Measurements from ENCODE around the gene SHC2. TPM values are rescaled to one million over a fixed set of nuclear protein-coding genes. Genes with fewer than 3 reads are reported as not detected.

SHC2 gene
- total RNA-seq, 2 experiments from 2014 or later: 0.40 to 0.53 TPM

DNA sequence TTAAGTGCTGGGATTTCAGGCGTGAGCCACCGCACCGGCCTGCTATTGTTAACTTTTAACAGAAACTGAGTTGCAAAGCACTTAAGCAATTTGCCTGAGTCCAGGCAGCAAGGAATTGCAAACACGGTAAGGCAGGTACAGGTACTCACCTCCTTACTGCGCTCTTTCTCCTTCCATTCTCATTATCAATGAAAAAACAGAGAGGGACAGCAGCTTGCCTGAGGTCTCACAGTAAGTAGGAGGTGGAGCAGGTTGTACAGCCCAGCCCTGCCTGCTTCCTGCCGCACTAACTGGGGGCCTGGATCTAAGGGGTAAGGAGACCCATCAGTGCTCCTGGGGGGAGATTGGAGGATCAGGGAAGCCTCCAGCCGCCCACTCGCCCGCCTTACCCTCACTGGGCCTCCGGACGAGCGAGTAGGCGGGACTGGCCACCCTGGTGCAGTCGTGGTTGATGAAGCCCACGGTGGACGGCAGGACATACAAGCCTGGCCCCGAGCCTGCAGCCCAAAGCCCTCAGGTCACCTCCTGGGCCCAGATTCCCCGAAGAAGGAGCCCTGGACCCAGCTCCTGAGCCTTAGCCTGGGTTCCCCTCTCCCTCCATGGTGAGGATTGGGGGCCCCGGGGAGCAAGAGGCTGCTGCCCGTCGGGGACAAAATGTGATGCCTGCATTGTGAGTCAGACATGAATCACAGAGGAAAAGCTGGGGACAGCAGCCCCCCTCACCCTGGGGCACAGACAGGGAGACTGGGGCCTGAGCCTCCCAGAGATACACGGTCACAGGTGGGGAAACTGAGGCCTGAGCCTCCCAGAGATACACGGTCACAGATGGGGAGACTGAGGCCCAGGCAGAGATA lies 11.4 kb upstream of the SHC2 start:
- DNase-seq (no peak), ATAC-seq (ENCODE audit: low read depth) (no peak)
- Mint-ChIP-seq H3K27me3 (peaks cover 2% of the 10 kb centered on the region), H3K36me3 (no peaks in the 10 kb centered on the region), H3K4me1 (no peaks in the 10 kb centered on the region), H3K4me3 (no peak overlapping the region), H3K27ac (no peak overlapping the region), H3K9me3 (no peaks in the 10 kb centered on the region)
- POLR2A ChIA-PET: no interaction called here

DNA sequence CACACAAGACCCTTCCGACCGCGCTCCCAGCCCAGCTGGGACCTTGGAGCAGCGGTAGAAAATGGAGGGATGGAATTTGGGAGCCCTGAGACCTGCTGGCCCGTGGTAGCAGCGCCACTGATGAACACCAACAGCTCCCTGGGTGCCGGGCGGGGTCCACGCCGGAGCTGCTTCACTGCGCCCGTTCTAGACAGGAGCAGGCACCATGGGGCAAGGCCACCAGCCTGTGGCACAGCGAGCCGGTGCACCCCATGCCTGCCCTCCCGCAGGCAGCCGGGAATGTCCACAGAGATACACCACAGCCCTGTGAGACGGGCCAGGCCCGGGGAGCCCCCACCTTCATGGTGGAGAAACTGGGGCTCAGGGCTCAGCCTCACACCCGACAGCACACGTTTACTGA lies 9.9 kb upstream of the SHC2 start:
- no peak overlapping the region for H3K4me3 Mint-ChIP-seq
- peaks cover 2% of the 10 kb centered on the region for H3K27me3 Mint-ChIP-seq
- no peaks in the 10 kb centered on the region for H3K4me1 Mint-ChIP-seq
- no peaks in the 10 kb centered on the region for H3K36me3 Mint-ChIP-seq
- no peak overlapping the region for H3K27ac Mint-ChIP-seq
- POLR2A ChIA-PET: no interaction called here
- no peaks in the 10 kb centered on the region for H3K9me3 Mint-ChIP-seq
- ATAC-seq (ENCODE audit: low read depth) (no peak), DNase-seq (no peak)

DNA sequence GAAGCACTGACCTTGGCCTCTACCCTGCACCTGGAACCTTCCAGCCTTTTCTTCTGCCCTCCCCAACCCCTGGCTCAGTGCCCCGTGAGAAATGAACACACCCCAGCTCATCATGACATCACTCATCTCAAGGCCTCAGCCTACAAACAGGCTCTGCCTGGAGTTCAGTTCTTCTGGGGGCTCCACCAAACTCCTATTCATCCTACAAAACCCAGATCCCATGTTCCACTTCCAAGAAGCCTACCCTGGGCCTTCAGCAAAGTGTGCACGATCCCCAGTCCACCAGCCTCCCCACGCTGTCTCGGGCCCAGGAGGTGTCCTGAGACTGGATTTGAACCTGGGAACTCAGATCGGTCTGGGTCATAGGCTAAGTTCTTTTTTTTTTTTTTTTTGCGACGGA lies 9.0 kb upstream of the SHC2 start:
- no peak for DNase-seq
- Mint-ChIP-seq H3K9me3 (no peaks in the 10 kb centered on the region), H3K4me3 (no peak overlapping the region), H3K27me3 (no peaks in the 10 kb centered on the region), H3K36me3 (no peaks in the 10 kb centered on the region), H3K27ac (no peak overlapping the region), H3K4me1 (no peaks in the 10 kb centered on the region)
- no peak for ATAC-seq (ENCODE audit: low read depth)
- POLR2A ChIA-PET: no interaction called here

DNA sequence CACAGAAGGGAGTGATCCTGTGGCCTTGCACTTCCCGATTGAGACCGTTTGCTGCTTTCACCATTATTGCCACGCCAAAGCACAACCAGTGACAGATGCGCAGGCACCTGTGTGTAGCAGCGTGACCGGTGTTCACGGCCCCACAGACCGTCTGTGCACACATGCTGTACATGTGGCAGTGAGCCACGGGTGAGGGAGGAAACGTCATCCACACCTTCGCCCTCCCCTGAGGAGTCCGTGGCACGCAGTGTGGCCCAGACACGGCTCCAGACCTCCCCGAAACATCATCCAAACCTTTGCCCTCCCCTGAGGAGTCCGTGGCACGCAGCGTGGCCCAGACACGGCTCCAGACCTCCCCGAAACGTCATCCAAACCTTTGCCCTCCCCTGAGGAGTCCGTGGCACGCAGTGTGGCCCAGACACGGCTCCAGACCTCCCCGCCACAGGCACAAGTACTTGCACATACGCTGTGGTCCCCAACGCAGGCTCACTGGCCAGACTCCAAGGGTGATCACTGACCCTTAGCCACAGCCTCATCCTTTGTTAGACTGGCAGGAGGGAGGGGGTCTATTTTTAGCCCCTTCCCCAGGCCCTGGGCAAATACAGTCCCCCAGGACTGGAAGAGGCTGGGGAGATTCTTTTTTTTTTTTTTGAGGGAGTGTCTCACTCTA lies 7.9 kb upstream of the SHC2 start:
- DNase-seq (no peak), ATAC-seq (ENCODE audit: low read depth) (no peak)
- Mint-ChIP-seq H3K36me3 (no peaks in the 10 kb centered on the region), H3K4me1 (no peaks in the 10 kb centered on the region), H3K9me3 (peaks cover 3% of the 10 kb centered on the region), H3K4me3 (no peak overlapping the region), H3K27me3 (peaks cover 2% of the 10 kb centered on the region), H3K27ac (no peak overlapping the region)
- POLR2A ChIA-PET: no interaction called here

DNA sequence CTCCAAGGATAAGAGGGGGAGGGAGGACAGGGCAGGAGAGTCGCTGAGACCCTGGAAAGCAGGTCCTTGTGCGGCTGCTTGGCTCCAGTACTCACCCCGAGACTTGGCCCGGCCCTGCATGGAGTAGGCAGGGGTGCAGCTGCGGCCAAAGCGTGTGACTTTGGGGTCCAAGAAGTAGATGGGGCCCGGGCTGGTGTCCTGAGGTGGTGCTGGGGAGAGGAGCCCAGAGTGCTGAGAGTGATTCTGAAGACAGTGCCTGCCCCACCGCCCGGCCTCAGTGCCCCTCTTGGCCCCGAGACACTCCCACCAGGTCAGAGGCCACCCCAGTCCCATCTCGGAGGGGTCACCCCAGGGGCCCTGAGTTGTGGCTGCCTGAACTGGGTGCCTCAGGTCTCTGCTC lies 6.7 kb upstream of the SHC2 start:
- peaks cover 6% of the 10 kb centered on the region for H3K27me3 Mint-ChIP-seq
- no peaks in the 10 kb centered on the region for H3K4me1 Mint-ChIP-seq
- H3K9me3 Mint-ChIP-seq: peaks cover 3% of the 10 kb centered on the region
- H3K27ac Mint-ChIP-seq: no peak overlapping the region
- ATAC-seq (ENCODE audit: low read depth): no peak
- no peaks in the 10 kb centered on the region for H3K36me3 Mint-ChIP-seq
- POLR2A ChIA-PET: no interaction called here
- no peak for DNase-seq
- H3K4me3 Mint-ChIP-seq: no peak overlapping the region

DNA sequence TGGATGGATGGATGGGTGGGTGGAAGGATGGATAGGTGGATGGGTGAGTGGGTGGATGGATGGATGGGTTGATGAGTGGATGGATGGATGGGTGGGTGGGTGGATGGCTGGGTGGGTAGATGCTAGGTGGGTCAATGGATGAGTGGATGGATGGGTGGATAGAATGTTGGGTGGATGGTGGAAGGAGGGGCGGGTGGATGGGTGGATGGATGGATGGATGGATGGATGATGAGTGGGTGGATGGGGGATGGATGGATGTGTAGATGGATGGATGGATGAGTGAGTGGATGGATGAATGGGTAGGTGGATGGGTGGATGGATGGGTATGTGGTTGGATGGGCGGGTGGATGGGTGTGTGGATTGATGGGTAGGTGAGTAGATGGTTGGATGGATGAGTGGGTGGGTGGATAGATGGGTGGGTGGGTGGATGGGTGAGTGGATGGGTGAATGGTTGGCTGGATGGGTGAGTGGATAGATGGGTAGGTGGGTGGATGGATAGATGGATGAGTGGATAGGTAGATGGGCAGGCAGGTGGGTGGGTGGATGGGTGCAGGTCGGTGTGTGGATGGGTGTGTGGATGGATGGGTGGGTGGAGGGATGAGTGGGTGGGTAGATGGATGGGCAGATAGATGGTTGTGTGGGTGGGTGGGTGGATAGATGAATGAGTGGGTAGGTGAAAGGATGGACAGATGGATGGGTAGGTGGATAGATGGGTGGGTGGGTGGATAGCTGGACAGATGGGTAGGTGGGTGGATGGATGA lies 4.4 kb upstream of the SHC2 start:
- Mint-ChIP-seq H3K27ac (no peak overlapping the region), H3K27me3 (peaks cover 15% of the 10 kb centered on the region), H3K4me3 (no peak overlapping the region), H3K36me3 (no peaks in the 10 kb centered on the region), H3K9me3 (peaks cover 3% of the 10 kb centered on the region), H3K4me1 (no peaks in the 10 kb centered on the region)
- POLR2A ChIA-PET: no interaction called here
- DNase-seq (no peak), ATAC-seq (ENCODE audit: low read depth) (no peak)

DNA sequence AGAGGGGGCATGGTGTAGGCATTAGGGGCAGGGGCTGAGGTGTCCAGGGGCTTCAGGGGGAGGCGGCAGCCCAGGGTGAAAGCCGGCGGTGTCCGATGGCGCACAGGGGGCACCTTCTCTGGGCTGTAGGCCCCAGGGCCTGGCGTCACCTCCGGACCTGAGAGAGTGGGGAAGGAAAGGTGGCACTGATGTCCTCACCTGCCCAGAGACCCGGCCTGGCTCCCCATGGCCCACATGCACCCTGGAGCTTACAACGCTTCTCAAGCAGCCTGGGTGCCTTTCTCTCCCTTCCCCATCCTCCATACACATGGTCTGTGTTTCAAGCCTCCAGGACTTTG lies 3.3 kb upstream of the SHC2 start:
- peaks cover 22% of the 10 kb centered on the region for H3K27me3 Mint-ChIP-seq
- no peak for DNase-seq
- POLR2A ChIA-PET: no interaction called here
- H3K4me1 Mint-ChIP-seq: no peaks in the 10 kb centered on the region
- ATAC-seq (ENCODE audit: low read depth): no peak
- H3K36me3 Mint-ChIP-seq: no peaks in the 10 kb centered on the region
- H3K9me3 Mint-ChIP-seq: peaks cover 3% of the 10 kb centered on the region
- H3K27ac Mint-ChIP-seq: no peak overlapping the region
- no peak overlapping the region for H3K4me3 Mint-ChIP-seq

DNA sequence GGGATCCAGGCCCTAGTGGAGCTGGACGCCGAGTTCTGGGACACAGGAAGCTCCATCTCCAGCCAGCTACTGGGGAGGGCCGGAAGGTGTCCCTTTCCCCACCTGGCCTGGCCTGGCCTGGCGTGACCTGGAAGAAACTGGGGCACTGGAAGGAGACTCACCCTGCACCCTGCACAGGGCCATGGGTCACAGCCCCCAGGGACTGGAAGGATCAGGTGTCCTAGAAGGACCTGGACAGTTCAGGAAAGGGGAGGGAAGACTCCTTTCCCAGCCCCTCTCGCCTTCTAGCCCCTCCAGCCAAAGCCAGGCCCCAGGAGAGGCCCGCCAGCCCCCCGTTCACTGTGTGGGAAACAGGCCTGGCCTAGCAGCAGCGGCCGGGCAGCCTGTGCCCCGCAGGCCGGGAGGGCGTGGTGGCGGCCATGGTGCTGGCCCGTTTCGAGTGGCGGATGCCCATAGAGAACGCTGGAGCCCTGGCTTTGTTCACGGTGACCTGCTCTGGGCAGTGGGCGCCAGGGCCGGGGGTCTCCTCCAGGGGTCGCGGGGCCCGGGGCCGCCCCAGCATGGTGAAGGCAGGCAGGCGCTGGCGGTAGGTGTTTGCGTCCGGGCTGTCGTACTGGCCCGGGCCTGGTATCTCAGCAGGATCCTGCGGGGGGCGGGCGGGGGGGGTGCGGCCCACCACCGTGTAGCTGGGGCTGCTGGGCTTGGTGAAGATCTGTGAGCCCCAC lies 2.8 kb upstream of the SHC2 start:
- no peaks in the 10 kb centered on the region for H3K36me3 Mint-ChIP-seq
- peaks cover 3% of the 10 kb centered on the region for H3K9me3 Mint-ChIP-seq
- no peaks in the 10 kb centered on the region for H3K4me1 Mint-ChIP-seq
- no peak overlapping the region for H3K4me3 Mint-ChIP-seq
- no peak for ATAC-seq (ENCODE audit: low read depth)
- peaks cover 22% of the 10 kb centered on the region for H3K27me3 Mint-ChIP-seq
- H3K27ac Mint-ChIP-seq: no peak overlapping the region
- no peak for DNase-seq
- POLR2A ChIA-PET: no interaction called here

DNA sequence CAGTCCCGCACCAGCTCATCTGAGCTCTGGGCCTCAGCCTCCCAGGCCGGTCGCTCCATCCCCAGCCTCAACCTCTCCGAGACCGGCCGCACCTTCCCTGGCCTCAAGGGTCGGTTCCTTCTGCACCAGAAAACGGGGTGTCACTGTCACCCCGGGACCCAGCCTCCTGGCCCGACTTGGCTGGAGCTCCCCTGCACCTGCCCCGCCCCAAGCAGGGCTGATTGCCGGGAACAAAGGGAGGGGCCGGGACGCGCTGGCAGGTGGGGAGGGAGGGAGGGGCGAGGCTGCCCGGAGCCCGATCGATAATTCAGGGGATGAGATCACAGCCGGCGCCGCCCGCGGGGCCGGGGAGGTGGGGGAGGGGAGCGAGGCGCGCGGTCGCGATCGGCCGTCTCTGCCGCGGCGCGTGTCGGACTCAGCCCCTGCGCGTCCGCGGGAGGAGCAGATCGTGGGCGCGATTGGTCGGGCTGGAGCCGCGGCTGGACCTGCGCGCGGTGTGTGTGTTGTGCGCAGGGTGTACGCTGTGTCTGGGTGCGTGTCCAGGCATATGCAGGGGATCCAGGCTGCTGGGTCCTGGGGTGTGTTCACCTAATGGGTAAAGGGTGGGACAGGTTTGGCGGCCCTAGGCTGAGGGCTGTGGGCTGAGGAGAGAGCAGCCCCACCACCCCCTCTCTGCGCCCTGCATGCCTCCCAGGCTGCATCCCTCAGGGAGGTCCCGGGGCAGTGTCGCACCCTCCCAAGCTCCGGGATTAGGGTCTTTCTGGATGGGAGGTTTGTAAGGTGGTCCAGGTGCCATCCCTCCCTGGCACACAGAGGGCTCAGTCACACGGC lies 1.1 kb upstream of the SHC2 start:
- H3K9me3 Mint-ChIP-seq: peaks cover 3% of the 10 kb centered on the region
- peak overlapping the region; percentile 40 for H3K4me3 Mint-ChIP-seq
- H3K4me1 Mint-ChIP-seq: no peaks in the 10 kb centered on the region
- DNase-seq (no peak), ATAC-seq (ENCODE audit: low read depth) (no peak)
- H3K36me3 Mint-ChIP-seq: no peaks in the 10 kb centered on the region
- H3K27ac Mint-ChIP-seq: no peak overlapping the region
- POLR2A ChIA-PET: no interaction called here
- peaks cover 22% of the 10 kb centered on the region for H3K27me3 Mint-ChIP-seq

DNA sequence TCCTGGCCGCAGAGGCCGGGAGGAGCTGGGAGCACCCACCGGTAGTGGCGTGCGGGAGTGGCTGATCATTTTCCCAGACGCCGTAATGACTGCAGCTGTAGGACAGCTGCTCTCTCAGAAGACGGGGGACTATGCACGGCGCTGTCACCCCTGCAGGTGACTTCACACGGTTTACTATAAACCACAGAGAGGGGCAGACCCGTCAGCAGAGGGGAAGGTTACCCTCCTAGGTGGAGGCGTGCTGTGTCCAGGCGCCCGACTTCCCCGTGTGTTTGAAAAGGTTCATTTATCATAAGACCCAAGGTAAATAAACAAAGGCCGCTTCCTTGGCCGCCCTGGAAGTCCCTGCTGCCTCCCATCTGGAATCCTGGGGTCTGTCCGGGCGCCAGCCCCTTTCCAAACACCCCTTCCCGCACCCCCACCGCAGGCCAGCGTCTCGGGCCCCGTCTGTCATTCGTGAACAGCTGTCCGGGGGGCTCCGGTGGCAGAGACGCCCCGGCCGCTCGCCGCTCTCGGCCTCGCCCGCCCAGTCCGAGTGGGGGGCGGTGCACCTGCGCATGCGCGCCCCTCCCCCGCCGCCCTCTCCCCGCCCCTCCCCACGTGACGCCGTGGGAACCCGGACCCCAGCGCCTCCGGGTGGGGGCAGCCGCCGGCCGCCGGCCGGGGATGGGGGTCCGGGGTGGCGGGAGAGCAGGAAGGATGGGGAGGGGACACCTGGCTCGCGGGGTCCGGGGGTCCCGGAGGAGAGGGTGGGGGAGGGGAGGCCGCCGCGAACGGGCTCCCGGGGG lies 915 bp downstream of the SHC2 start:
- DNase-seq: no peak
- POLR2A ChIA-PET: no interaction called here
- peaks cover 3% of the 10 kb centered on the region for H3K9me3 Mint-ChIP-seq
- H3K27ac Mint-ChIP-seq: no peak overlapping the region
- no peak for ATAC-seq (ENCODE audit: low read depth)
- peaks cover 22% of the 10 kb centered on the region for H3K27me3 Mint-ChIP-seq
- H3K4me1 Mint-ChIP-seq: no peaks in the 10 kb centered on the region
- H3K36me3 Mint-ChIP-seq: no peaks in the 10 kb centered on the region
- no peak overlapping the region for H3K4me3 Mint-ChIP-seq

DNA sequence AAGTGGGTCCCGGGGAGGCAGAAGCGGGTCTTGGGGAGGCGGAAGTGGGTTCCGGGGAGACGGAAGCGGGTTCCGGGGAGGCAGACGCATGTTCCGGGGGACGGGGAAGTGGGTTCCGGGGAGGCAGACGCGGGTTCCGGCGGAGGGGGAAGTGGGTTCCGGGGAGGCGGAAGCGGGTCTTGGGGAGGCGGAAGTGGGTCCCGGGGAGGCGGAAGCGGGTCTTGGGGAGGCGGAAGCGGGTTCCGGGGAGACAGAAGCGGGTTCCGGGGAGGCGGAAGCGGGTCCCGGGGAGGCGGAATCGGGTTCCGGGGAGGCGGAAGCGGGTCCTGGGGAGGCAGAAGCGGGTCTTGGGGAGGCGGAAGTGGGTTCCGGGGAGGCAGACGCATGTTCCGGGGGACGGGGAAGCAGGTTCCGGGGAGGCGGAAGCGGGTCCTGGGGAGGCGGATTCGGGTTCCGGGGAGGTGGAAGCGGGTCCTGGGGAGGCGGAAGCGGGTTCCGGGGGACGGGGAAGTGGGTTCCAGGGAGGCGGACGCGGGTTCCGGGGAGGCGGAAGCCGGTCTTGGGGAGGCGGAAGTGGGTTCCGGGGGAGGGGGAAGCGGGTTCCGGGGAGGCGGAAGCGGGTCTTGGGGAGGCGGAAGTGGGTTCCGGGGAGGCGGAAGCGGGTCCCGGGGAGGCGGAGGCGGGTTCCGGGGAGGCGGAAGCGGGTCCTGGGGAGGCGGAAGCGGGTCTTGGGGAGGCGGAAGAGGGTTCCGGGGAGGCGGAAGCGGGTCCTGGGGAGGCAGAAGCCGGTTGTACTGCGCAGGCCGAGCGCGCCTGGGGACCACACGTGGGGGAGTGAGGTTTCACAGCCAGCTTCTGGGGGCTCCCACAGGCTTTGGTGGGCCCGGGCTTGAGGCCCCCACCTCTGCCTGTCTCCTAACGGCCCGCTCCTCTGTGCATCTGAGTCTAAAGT lies 2.5 kb downstream of the SHC2 start:
- Mint-ChIP-seq H3K9me3 (no peaks in the 10 kb centered on the region), H3K27ac (no peak overlapping the region), H3K36me3 (no peaks in the 10 kb centered on the region), H3K4me1 (no peaks in the 10 kb centered on the region), H3K27me3 (peaks cover 20% of the 10 kb centered on the region), H3K4me3 (no peak overlapping the region)
- DNase-seq (no peak), ATAC-seq (ENCODE audit: low read depth) (no peak)
- POLR2A ChIA-PET: no interaction called here
